Femur (tissue), 1 donor: ENCODE measurements around the gene PADI4.
"Not testable (repeated sequence)": the region's sequence is repeated elsewhere in the genome, so short reads cannot be mapped to it uniquely, and the experiment has no call there.

Experiments
- DNase-seq: peaks from one replicate; pipeline ENCODE4 v3.0.0-alpha.2; 2017

PADI4 gene

DNA sequence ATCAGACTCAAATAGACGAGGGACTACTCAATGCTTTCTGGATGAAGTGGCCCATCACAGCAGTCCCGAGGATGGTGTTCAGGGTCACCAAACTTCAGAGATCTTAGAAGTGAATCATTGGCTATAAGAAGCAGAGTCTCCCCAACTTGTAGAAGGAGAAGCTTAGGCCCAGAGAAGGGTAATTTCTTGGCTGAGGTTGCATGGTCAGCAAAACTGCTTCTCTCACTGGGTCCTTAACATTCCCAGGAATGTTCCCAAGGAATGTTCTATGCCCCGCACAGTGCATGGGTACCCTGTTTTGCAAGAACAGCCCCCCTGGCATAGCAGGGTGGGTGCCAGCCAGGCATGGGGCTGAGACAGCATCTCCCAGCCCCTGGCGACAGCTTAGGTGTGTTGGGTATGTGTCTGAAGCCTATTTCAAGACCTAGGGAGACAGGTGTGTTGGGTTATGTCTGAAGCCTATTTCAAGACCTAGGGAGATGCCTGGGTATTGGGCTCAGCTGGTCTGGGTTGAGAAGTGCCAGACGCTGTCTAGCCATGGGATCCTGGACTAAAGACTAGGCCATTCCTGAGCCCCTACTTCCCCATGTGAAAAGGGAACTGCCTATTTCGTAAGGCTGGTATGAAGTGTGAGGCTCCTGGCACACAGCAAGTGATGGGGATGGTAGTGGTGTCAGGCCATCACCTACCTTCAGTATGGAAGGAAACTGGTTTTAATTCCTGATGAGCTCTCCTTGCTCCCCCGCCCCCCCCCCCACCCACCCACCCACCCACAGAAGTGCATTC lies 90.1 kb downstream of the PADI4 start:
- no peak for DNase-seq

DNA sequence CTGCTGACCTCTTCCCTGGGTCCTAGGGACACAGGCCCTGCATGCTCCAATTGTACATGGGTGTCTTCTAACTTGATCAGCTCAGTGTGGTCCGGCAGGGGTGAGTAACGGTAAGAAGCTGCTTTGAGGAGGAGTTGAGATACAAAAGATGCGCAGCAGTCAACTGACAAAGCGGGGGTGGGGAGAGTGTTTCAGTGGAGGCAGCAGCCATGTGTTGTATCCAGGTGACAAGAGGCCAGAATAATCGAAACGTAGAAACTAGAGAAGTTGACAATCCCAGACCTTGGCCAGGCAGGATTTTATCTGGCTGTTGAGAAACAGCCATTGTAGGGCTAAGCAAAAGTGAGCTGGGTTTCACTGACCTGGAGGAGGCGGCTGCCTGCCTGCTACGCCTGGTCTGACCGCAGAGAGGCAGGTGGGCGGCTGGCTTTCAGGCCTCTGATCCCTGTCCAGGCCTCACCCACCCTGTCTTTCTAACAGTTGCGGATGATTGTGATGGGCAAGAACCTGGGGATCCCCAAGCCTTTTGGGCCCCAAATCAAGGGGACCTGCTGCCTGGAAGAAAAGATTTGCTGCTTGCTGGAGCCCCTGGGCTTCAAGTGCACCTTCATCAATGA lies 92.8 kb downstream of the PADI4 start:
- no peak for DNase-seq

DNA sequence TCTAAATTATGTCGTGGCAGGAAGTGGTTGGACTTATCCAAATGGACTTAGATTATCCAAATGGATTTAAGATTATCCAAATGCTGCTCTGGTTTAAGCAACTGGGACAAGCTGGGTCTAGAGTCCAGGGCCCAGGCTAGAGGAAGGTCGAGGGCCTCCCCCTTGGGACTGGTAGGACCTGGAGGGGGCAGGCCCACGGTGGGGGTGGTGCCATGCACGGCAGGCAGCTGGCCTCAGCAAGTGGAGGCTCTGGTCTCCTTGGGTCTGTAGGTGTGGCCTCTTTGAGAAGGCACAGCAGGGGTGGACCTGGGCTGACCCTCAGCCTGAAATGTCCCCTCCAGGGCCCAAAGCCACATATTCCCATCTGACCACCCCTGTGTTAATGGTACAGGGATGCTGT lies 93.8 kb downstream of the PADI4 start:
- DNase-seq: no peak

DNA sequence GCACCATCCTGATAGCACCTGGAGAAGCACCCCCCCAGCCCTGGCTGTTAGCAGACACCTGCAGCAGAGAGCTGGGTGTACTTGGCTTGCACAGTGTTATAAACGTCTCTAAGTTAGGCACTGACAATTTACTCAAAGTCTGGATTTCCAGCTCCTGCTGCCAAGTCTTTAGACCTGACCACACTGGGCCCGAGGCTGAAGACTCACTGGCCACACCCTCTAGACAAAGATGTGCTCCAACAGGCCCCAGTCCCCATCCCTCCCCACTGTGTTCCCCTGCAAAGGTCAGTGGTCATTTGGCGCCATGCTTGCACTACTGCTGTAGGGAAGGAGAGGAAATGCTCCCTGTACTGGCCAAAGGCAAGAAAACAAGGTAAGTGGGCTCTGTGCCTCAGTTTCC lies 95.1 kb downstream of the PADI4 start:
- no peak for DNase-seq

DNA sequence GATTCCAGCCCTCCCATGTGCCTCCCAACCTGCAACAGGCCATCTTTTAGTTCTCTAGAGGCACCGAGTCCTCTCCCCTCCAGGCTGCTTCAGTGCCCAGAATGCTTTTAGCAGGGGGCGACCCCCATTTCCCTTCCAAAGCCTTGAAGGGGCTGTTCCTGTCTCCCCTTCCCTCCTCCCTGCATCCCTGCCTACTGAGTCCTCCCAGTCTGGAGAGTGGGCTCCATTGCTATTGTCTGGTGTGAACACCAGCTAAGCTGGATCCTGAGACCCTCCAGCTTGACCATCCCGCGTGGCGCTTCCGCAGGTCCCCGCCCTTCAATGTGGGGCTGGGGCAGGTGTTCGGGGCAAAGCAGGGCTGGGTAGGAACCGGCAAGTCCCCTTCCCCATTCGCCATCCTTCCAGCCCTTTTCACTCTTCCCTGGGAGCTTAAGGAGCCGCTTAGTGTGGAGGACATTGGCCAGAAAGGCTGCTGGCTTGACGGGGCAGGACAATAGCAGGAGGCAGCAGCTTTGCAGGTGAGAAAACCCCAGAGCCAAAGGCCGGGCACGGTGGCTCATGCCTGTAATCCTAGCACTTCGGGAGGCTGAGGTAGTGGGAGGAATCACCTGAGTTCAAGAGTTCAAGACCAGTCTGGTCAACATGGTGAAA lies 96.2 kb downstream of the PADI4 start:
- no peak for DNase-seq

DNA sequence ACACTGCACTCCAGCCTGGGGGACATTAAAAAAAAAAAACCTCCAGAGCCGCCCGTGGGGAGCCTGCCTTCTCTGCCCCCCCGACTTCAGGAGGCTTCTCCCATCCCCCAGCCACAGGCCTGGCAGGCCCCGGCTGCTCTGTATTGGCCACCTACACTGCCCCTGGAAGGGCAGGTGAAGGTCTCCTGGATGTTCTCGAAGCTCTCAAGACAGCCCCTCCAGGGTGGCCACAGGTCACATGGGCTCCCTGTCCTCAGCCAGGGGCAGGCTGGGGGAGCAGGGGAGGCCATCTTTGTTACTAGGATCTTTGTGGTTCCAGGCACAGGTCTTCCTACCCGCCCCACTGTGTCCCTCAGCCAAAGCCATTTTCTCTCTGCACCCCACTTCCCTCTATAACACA lies 96.8 kb downstream of the PADI4 start:
- DNase-seq: no peak

DNA sequence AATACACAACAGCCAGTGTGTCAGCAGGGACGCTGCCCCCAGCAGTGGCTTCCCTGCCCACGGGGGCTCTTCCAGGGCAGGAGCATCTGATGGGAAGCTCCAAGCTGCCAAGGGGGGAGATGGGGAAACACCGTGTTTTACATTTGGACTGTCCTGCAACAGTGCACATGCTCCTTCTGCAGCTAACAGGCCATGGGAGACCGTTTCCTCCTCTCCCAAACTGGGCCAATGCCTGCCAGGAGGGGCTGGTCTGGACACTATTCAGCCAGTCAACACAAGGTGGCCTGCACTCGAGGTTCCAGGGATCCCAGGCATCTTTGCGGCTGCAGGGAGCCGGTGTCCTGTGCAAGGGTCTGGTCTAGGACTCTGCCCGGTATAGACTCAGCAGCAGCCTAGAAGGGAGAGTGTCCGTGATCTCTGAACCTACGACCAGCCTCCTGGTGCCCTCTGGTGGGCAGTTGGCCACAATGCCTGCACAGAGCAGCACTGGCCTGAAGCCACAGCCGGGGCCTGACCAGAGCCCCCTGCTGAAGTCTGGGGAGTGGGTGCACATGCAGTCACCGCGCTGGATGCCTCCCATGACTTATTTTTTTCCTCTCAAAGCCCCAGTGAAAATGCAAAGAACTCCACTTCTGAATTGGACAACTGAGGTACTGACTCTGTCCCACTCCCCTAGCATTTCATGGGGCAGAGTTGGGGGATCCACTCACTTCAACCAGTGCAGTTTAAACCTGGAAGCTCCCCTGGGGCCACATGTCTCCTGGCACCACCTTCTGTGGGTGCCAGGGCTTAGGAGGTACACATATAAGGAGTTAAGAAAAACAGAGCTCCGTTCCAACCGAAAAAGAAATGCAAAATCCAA lies 98.1 kb downstream of the PADI4 start:
- DNase-seq: peak; percentile 71

DNA sequence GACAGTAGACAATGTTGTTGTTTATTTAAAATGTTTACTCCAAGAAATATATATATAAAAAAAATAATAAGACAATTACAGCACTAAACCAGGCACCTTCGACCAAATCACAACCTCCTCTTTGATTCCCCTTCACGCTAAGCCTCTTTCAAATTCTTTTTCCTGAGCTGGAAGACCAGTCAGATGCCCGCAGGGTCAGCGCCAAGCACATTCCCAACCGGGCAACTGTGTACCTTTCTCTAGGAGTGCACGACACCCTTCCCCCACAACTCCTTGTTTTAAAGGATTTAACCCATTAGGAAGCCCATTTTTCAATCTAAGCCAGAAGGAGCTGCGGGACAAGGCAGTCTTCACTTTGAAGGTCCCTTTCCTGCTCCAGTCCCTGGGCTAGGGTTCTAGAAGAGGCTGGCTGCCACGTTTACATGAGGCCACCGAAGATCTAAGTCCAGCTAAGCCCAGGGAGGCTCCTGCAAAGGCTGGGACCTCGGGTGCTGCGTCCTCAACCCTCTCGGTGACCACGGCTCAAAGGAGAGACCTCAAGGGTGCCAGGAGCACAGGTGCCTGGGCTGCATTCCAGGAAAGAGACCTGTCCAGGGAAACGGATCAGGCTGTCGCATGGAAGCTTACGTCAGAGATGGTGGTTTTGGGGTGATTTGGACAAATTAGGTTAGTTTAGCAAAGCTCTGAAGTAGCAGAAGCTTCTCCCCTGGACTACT lies 98.9 kb downstream of the PADI4 start:
- not testable (repeated sequence) for DNase-seq

DNA sequence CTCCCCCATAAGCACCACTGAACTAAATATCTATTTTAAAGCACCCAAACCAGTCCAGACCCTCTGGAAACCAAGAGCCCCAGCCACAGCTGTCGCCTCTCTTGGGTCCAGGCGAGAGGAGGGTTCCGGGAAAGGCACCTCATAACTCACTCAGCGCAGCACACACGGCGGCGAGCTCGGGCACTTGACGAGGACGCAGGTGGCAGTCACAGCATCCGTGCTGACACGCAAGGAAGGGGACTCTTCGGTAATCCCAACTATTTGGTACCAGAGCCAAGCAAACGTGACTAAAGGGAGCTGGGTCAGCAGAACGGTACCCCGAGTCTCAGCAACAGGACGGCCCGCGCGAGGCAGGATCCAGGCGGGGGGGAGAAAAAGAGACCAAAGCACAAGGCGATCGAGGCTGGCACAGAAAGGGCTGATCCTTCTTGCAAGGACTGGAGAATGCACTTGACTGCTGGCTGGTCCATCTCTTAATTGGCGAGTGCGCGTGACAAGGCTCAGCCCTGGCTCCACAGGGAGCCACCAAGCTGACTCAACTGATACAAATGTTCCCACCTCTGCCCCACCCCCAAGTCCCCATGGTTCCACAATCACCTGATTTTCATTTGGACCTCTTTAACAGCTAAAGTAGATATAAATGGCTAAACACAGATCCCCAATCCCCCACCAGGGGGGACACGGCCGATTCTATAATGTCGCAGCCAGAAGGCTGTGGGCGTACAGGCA lies 100.0 kb downstream of the PADI4 start:
- not testable (repeated sequence) for DNase-seq

DNA sequence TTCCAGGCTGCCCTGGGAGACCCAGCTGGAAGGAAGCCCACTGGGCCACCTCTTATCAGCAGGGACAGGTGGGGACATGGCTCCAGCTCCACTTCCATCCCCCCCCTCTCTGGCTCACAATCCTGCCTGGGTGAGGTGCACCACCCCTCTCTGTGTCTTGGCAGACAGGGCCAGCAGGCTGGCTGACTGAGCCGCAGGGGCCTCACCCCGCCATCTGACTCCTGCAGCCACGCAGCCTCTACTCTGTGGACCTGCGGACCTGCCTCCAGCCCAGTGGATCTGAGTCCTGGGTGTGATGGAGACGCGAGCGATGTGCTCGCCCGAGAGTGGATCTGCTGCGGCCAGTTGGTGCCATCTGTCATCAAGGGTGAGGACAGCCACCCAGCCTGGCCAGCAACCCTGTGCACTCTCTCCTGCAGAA lies 101.4 kb downstream of the PADI4 start:
- no peak for DNase-seq

DNA sequence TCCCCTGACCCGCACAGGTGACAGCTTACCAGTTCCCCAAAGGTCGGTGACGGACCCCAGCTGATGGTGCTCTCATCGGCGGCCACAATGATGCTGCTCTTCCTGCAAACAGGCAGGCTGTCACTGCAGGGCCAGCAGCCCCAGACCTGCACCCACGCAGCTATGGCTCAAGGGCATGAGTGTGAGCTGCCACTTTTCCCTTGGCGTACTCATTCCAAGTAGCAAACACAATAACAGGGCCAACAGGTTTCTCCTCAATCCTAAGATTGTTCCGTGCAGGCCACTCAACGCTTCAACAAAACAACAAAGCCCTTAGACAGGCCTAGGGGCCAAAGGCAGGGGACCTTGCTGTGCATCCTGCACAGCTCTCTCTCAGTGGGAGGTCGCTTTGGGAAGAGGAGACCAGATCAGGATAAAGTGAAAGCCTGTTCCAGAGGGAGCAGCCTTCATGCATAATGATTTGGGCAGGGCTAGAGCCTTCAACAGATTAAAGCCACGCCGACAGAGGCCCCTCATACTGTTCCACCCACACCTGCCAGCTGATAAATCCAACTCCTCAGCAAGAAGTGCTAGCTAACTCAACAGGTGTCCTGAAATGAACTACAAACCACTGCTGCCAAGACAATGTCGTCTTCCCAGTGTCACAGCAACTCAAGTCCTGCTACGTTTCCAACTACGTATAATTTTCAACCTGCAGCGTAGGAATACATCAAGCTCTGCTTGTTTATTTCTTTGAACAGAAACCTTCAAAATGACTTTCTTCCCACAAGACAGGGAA lies 104.3 kb downstream of the PADI4 start:
- no peak for DNase-seq
